G401.6 (cell line): ENCODE data around the gene ITGB6.
"Not testable (repeated sequence)": the region's sequence is repeated elsewhere in the genome, so short reads cannot be mapped to it uniquely, and the experiment has no call there.

ENCODE experiments used
- FAIRE-seq: peaks from 2 replicates; lab custom pipeline; 2012; peaks lifted over from hg19 to GRCh38; lab: Jason Lieb, UNC

Gene ITGB6

GRCh38 chr2:160139991-160140390 lies 60.1 kb downstream of the ITGB6 start:
- no peak for FAIRE-seq

- no peak for FAIRE-seq
Observed at GRCh38 chr2:160139350-160139749, 60.7 kb downstream of the ITGB6 start.

- no peak for FAIRE-seq
Observed at GRCh38 chr2:160138406-160138805, 61.7 kb downstream of the ITGB6 start.

GRCh38 chr2:160137464-160137863 lies 62.6 kb downstream of the ITGB6 start:
- no peak for FAIRE-seq

- no peak for FAIRE-seq
Observed at GRCh38 chr2:160132761-160133160, 67.3 kb downstream of the ITGB6 start.

GRCh38 chr2:160126756-160127155 lies 73.3 kb downstream of the ITGB6 start:
- no peak for FAIRE-seq

- FAIRE-seq: no peak
Observed at GRCh38 chr2:160126315-160126714, 73.8 kb downstream of the ITGB6 start.

- no peak for FAIRE-seq
Observed at GRCh38 chr2:160125828-160126227, 74.2 kb downstream of the ITGB6 start.

- FAIRE-seq: no peak
Observed at GRCh38 chr2:160125366-160125765, 74.7 kb downstream of the ITGB6 start.

GRCh38 chr2:160124571-160124970 lies 75.5 kb downstream of the ITGB6 start:
- FAIRE-seq: no peak

- FAIRE-seq: not testable (repeated sequence)
Observed at GRCh38 chr2:160114721-160115120, 85.4 kb downstream of the ITGB6 start.

GRCh38 chr2:160114020-160114419 lies 86.1 kb downstream of the ITGB6 start:
- no peak for FAIRE-seq

GRCh38 chr2:160111951-160112798 lies 87.9 kb downstream of the ITGB6 start:
- no peak for FAIRE-seq

GRCh38 chr2:160110674-160111239 lies 89.3 kb downstream of the ITGB6 start:
- FAIRE-seq: no peak

GRCh38 chr2:160109939-160110673 lies 90.0 kb downstream of the ITGB6 start:
- FAIRE-seq: peak; percentile 95

- FAIRE-seq: no peak
Observed at GRCh38 chr2:160109243-160109642, 90.8 kb downstream of the ITGB6 start.

- FAIRE-seq: no peak
Observed at GRCh38 chr2:160108646-160109045, 91.4 kb downstream of the ITGB6 start.

- FAIRE-seq: peak; percentile 80
Observed at GRCh38 chr2:160105366-160105765, 94.7 kb downstream of the ITGB6 start.

GRCh38 chr2:160104115-160104514 lies 96.0 kb downstream of the ITGB6 start:
- FAIRE-seq: peak; percentile 76

GRCh38 chr2:160097326-160097725 lies 102.7 kb downstream of the ITGB6 start:
- FAIRE-seq: no peak

- no peak for FAIRE-seq
Observed at GRCh38 chr2:160096409-160096808, 103.7 kb downstream of the ITGB6 start.

GRCh38 chr2:160092445-160092844 lies 107.6 kb downstream of the ITGB6 start:
- FAIRE-seq: no peak

- FAIRE-seq: peak; percentile 92
Observed at GRCh38 chr2:160091381-160091780, 108.7 kb downstream of the ITGB6 start.
